Transverse colon (tissue), 4 donors: ENCODE data around the gene CCNG2. TPM values are rescaled to one million over a fixed set of nuclear protein-coding genes. Genes with fewer than 3 reads are reported as not detected.

Experiments
- DNase-seq: peaks from one replicate; pipeline ENCODE4 v3.0.0-alpha.2; 2019
- H3K27ac ChIP-seq, 4 donors: fragments of 200-600 bp; sonication (generic); 2 replicates each; pipeline ENCODE4 v1.5.1; 2016 to 2018; ENCODE audit warnings: inconsistent platforms in 4 of 4
- H3K27me3 ChIP-seq: fragments of 200-600 bp; sonication (generic); 2 replicates; pipeline ENCODE4 v1.5.1; 2017; ENCODE audit warnings: inconsistent platforms
- H3K36me3 ChIP-seq, 4 donors: fragments of 200-600 bp; sonication (generic); 2 replicates each; pipeline ENCODE4 v1.5.1; 2017 to 2019; ENCODE audit warnings: inconsistent platforms in 4 of 4
- H3K4me1 ChIP-seq, 4 donors: fragments of 200-600 bp; sonication (generic); 2 replicates each; pipeline ENCODE4 v1.5.1; 2017 to 2020; ENCODE audit warnings: inconsistent platforms in 4 of 4
- H3K4me3 ChIP-seq, 4 donors: fragments of 200-600 bp; sonication (generic); 1 replicate in 1 of 4; 2 replicates in 3 of 4; pipeline versions ENCODE4 v1.5.1 to v1.6.1; 2017 to 2019; ENCODE audit warnings: inconsistent platforms in 4 of 4
- H3K9me3 ChIP-seq, 2 donors: fragments of 200-600 bp; sonication (generic); 2 replicates each; pipeline ENCODE4 v1.5.1; 2017 to 2019; ENCODE audit warnings: inconsistent platforms in 2 of 2
- EP300 ChIP-seq: sonication (generic); formaldehyde crosslinking; IDR thresholded peaks from one replicate; pipeline ENCODE4 v1.6.1; 2017; ENCODE audit warnings: antibody characterized with exemption, low read depth
- POLR2A ChIP-seq: fragments of 450-650 bp; IDR thresholded peaks from one replicate; pipeline ENCODE4 v1.6.1; 2016; ENCODE audit warnings: antibody characterized with exemption, mild to moderate bottlenecking, moderate library complexity
- POLR2AphosphoS5 ChIP-seq, 3 donors: sonication (generic); formaldehyde crosslinking; IDR thresholded peaks; one replicate each; pipeline ENCODE4 v1.6.1; 2016; ENCODE audit warnings: antibody characterized with exemption in 3 of 3
- WGBS, 2 donors: methylation state at CpG; one replicate each; pipeline ENCODE4 v1.1.5; 2018; ENCODE audit warnings: low coverage in 1 of 2; 5-methylcytosine and 5-hydroxymethylcytosine counted together
- in situ Hi-C, 4 donors: fragments of 200-750 bp; cut with MboI; loops; one replicate each; pipeline versions ENCODE4 v1.15.0 to v1.15.1; 2017; ENCODE audit warnings: low sequenced_read_pairs in 3 of 4, low pct_ligation_motif_present in 1 of 4, low pct_unique_long_range_greater_than_20kb in 1 of 4
- intact Hi-C: fragments of 100-400 bp; cut with DNase I; formaldehyde crosslinking; loops from one replicate; pipeline ENCODE4 v1.15.1; 2023; ENCODE audit warnings: low total_unique reads
- total RNA-seq, 4 donors: library from RNA; depleted of rRNA; stranded (reverse); fragments of >200 nt; gene quantifications; one replicate each; pipeline ENCODE4 v1.1.0, GENCODE V29; 2016
- TF ChIP-seq, protein P1 (sequence below), 5 experiments: fragments of 200-600 bp in 3 of 5; fragments of 450-650 bp in 2 of 5; sonication (generic) in 3 of 5; IDR thresholded peaks; 1 replicate in 2 of 5; 2 replicates in 3 of 5; pipeline ENCODE4 v1.5.1; 2016 to 2017; ENCODE audit warnings: antibody characterized with exemption in 5 of 5, inconsistent platforms in 3 of 5, mild to moderate bottlenecking in 2 of 5, moderate library complexity in 1 of 5

CCNG2 gene
- total RNA-seq, 4 donors from 2014 or later: 55.4 to 114 (median 79.4) TPM

DNA sequence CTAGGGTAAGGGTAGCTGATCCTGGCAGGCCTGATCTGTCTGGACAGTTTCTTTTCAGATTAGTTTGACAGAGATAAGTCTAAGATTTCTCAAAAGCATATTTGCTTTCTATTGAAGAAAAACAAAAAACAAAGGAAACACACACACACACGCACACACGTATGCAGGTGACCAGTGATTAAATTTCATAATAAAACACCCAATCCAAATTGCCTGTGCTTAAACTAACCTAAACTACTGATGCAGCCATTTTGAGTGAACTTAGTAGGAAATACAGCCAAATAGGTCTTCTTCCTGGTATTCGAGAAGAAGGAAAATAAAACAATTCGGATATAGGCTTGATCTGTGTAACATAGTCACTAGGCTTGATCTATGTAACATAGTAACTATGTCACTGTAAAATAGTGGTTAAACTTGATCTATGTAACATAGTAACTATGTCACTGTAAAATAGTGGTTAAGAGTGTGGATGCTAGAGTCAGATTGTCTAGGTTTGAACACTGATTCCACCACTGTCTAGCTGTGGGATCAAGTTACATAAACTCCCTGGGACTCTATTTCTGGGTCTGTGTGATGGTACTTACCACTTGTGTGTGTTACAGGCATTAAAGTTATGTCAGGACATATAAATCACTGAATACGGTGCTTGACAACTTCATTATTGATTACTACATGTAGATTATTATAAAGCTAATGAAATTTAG is 9.8 kb upstream of the CCNG2 start:
- no peak for DNase-seq
- intact Hi-C loops (no loop called here), in situ Hi-C loops (no loop called here)
- Histone ChIP-seq H3K36me3 (no peaks in the 10 kb centered on the region), H3K4me3 (no peak overlapping the region), H3K4me1 (peaks cover 3 to 48% (median 25%) of the 10 kb centered on the region in 4 donors), H3K27me3 (no peaks in the 10 kb centered on the region), H3K9me3 (no peaks in the 10 kb centered on the region), H3K27ac (peak overlapping the region; percentile 58 to 75 (median 70))
- WGBS, 2 donors: 54 to 64% methylated on average over 4 to 5 of the region's 5 CpGs
- no peak for TF ChIP-seq POLR2A
- no peak for TF ChIP-seq POLR2AphosphoS5 (IDR thresholded peaks at IDR 0.05)
- no peak for TF ChIP-seq EP300
- TF ChIP-seq, protein P1, sequence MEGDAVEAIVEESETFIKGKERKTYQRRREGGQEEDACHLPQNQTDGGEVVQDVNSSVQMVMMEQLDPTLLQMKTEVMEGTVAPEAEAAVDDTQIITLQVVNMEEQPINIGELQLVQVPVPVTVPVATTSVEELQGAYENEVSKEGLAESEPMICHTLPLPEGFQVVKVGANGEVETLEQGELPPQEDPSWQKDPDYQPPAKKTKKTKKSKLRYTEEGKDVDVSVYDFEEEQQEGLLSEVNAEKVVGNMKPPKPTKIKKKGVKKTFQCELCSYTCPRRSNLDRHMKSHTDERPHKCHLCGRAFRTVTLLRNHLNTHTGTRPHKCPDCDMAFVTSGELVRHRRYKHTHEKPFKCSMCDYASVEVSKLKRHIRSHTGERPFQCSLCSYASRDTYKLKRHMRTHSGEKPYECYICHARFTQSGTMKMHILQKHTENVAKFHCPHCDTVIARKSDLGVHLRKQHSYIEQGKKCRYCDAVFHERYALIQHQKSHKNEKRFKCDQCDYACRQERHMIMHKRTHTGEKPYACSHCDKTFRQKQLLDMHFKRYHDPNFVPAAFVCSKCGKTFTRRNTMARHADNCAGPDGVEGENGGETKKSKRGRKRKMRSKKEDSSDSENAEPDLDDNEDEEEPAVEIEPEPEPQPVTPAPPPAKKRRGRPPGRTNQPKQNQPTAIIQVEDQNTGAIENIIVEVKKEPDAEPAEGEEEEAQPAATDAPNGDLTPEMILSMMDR (IDR thresholded peaks at IDR 0.05): no peak

DNA sequence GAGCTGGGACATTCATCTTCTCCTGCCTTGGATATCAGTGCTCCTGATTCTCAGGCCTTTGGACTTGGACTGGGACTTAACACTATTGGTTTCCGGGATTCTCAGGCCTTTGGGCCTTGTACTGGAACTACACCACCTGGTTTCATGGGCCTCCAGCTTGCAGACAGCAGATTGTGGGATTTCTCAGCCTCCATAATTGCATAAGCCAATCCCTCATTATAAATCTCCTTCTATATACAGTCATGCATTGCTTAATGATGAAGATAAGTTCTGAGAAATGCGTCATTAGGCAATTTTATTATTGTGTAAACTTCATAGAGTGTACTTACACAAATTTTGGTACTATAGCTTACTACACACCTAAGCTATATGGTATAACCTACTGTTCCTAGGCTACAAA is 8.9 kb upstream of the CCNG2 start:
- DNase-seq: no peak
- no peaks in the 10 kb centered on the region for H3K9me3 ChIP-seq
- peaks cover 3 to 45% (median 23%) of the 10 kb centered on the region in 4 donors for H3K4me1 ChIP-seq
- TF ChIP-seq, protein P1 (IDR thresholded peaks at IDR 0.05): no peak
- no peak for TF ChIP-seq EP300
- TF ChIP-seq POLR2A: no peak
- no peak for TF ChIP-seq POLR2AphosphoS5 (IDR thresholded peaks at IDR 0.05)
- intact Hi-C loops (no loop called here), in situ Hi-C loops (no loop called here)
- H3K27ac ChIP-seq: peak overlapping the region in 2 of 4 donors; percentile 74 to 75
- 68 to 88% methylated on average over 2 of the region's 2 CpGs for WGBS, 2 donors
- no peak overlapping the region for H3K4me3 ChIP-seq
- no peaks in the 10 kb centered on the region for H3K27me3 ChIP-seq
- no peaks in the 10 kb centered on the region for H3K36me3 ChIP-seq

DNA sequence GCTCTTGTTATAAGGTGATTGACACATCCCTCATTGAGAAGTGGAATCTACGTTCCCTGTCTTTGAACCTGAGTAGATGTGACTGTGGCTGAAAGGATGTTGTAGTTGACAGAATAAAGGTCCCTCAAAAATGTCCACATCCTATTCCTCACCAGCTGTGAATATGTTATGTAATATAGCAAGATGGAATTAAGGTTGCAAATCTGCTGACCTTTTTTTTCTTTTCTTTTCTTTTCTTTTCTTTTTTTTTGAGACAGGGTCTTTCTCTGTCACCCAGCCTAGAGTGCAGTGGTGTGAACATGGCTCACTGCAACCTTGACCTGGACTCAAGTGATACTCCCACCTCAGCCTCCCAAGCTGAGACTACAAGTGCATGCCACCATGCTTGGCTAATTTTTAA is 7.2 kb upstream of the CCNG2 start:
- TF ChIP-seq, protein P1 (IDR thresholded peaks at IDR 0.05): no peak
- no peak for TF ChIP-seq POLR2AphosphoS5 (IDR thresholded peaks at IDR 0.05)
- no peak for TF ChIP-seq EP300
- TF ChIP-seq POLR2A: no peak
- Histone ChIP-seq H3K4me3 (no peak overlapping the region), H3K4me1 (peaks cover 3 to 30% (median 15%) of the 10 kb centered on the region in 4 donors), H3K36me3 (no peaks in the 10 kb centered on the region), H3K27ac (no peak overlapping the region), H3K9me3 (no peaks in the 10 kb centered on the region), H3K27me3 (no peaks in the 10 kb centered on the region)
- in situ Hi-C loops (no loop called here), intact Hi-C loops (loop anchor here (10.0 kb wide), 1 partner anchor 195 kb away; no protein-coding TSS in a partner anchor)
- no peak for DNase-seq
- 91 to 100% methylated on average over 1 of the region's 1 CpG for WGBS, 2 donors

DNA sequence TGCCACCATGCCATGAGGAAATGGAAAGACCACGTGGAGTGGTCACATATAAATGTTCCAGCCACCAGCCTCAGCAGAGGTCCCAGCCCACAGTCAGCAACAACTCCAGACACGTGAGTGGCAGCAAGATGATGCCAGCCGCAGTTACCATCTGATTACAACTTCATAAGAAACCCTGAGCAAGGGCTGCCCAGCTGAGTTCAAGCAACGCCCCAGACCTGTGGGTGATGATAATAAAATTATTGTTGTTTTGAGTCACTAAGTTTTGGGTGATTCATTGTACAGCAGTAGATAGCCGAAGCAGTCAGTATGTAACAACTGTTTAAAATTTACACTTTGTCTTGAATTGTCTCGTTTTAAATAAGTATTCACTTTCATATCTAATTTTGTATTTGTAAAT is 5.8 kb upstream of the CCNG2 start:
- no peaks in the 10 kb centered on the region for H3K27me3 ChIP-seq
- H3K4me3 ChIP-seq: no peak overlapping the region
- H3K4me1 ChIP-seq: peaks cover 8 to 26% (median 13%) of the 10 kb centered on the region in 4 donors
- no peaks in the 10 kb centered on the region for H3K9me3 ChIP-seq
- 85 to 86% methylated on average over 3 to 6 of the region's 6 CpGs for WGBS, 2 donors
- TF ChIP-seq POLR2A: no peak
- TF ChIP-seq, protein P1 (IDR thresholded peaks at IDR 0.05): no peak
- TF ChIP-seq EP300: no peak
- no peak for TF ChIP-seq POLR2AphosphoS5 (IDR thresholded peaks at IDR 0.05)
- in situ Hi-C loops (no loop called here), intact Hi-C loops (loop anchor here (10.0 kb wide), 1 partner anchor 196 kb away; no protein-coding TSS in a partner anchor)
- H3K27ac ChIP-seq: no peak overlapping the region
- H3K36me3 ChIP-seq: no peaks in the 10 kb centered on the region
- no peak for DNase-seq
